PC-9 (cell line): Measurements from ENCODE around the gene LHX6. TPM values are rescaled to one million over a fixed set of nuclear protein-coding genes. Genes with fewer than 3 reads are reported as not detected.
A peak's percentile ranks its signal among the peaks of the same experiment; 100 is the strongest.

Source experiments
- BruUV-seq: library from RNA; stranded (reverse); fragments of 400-500 nt; replicated peaks from 2 replicates; lab custom pipeline; 2021; lab: Mats Ljungman, UMichigan
- CTCF ChIA-PET: fragments of 300-600 bp; sonication (Branson Sonifier 250); formaldehyde crosslinking; loops from one replicate; lab custom pipeline; 2022; ENCODE audit warnings: antibody characterized with exemption; lab: Charles Lee
- POLR2A ChIA-PET: fragments of 300-600 bp; sonication (Branson Sonifier 250); formaldehyde crosslinking; loops from one replicate; lab custom pipeline; 2022; ENCODE audit warnings: antibody characterized with exemption; ENCODE audit not compliant: unreplicated experiment; lab: Charles Lee
- DNase-seq, 2 experiments: peaks; one replicate each; pipeline versions ENCODE4 v3.0.0 to v3.0.0-alpha.2; 2015 to 2022; ENCODE audit warnings: mixed read lengths in 1 of 2
- H2AFZ ChIP-seq: fragments of 200-600 bp; sonication (generic); 2 replicates; pipeline ENCODE4 v1.8.1; 2017; ENCODE audit warnings: antibody characterized with exemption
- H3F3A ChIP-seq: fragments of 200-600 bp; sonication (generic); 2 replicates; pipeline ENCODE4 v1.8.1; 2017; ENCODE audit warnings: antibody characterized with exemption, mild to moderate bottlenecking, low read depth; ENCODE audit not compliant: insufficient read depth
- H3K27ac ChIP-seq: fragments of 200-600 bp; sonication (generic); 2 replicates; pipeline ENCODE4 v1.6.1; 2016; ENCODE audit warnings: mixed run types
- H3K27me3 ChIP-seq: fragments of 200-600 bp; sonication (generic); 2 replicates; pipeline ENCODE4 v1.6.1; 2016; ENCODE audit warnings: low read depth, mixed run types; ENCODE audit not compliant: insufficient read depth
- H3K36me3 ChIP-seq: fragments of 200-600 bp; sonication (generic); 2 replicates; pipeline ENCODE4 v1.6.1; 2016; ENCODE audit warnings: low read depth, mixed run types
- H3K4me1 ChIP-seq: fragments of 200-600 bp; sonication (generic); replicated peaks from 2 replicates; pipeline ENCODE4 v1.6.1; 2016; ENCODE audit warnings: mixed run types; ENCODE audit not compliant: insufficient read depth
- H3K4me2 ChIP-seq: fragments of 200-600 bp; sonication (generic); 2 replicates; pipeline ENCODE4 v1.6.1; 2017; ENCODE audit warnings: mixed run types
- H3K4me3 ChIP-seq: fragments of 200-600 bp; sonication (generic); 2 replicates; pipeline ENCODE4 v1.6.1; 2016; ENCODE audit warnings: mixed run types
- H3K79me2 ChIP-seq: fragments of 200-600 bp; sonication (generic); 2 replicates; pipeline ENCODE4 v1.6.1; 2017; ENCODE audit warnings: low read depth, mixed run types
- H3K9me2 ChIP-seq: fragments of 200-600 bp; sonication (generic); 2 replicates; pipeline ENCODE4 v1.8.1; 2017; ENCODE audit warnings: mild to moderate bottlenecking; ENCODE audit not compliant: insufficient read depth
- H3K9me3 ChIP-seq: fragments of 200-600 bp; sonication (generic); 2 replicates; pipeline ENCODE4 v1.8.1; 2016; ENCODE audit warnings: low read depth; ENCODE audit not compliant: insufficient read depth
- H4K20me1 ChIP-seq: fragments of 200-600 bp; sonication (generic); 2 replicates; pipeline ENCODE4 v1.8.1; 2017; ENCODE audit not compliant: insufficient read depth
- CTCF ChIP-seq: fragments of 200-600 bp; sonication (generic); conservative IDR thresholded peaks from 2 replicates; pipeline ENCODE4 v1.6.1; 2017; ENCODE audit warnings: mixed run types, antibody characterized with exemption, mild to moderate bottlenecking, moderate library complexity
- EZH2 ChIP-seq: fragments of 200-600 bp; sonication (generic); IDR thresholded peaks from 2 replicates; pipeline ENCODE4 v1.8.0; 2017; ENCODE audit warnings: antibody characterized with exemption, low read depth
- intact Hi-C: fragments of 100-400 bp; cut with micrococcal nuclease; formaldehyde crosslinking; loops from one replicate; pipeline ENCODE4 v1.10.0; 2022; ENCODE audit not compliant: unreplicated experiment
- total RNA-seq: library from RNA; stranded (reverse); gene quantifications from 2 replicates; pipeline ENCODE4 v1.2.3, GENCODE V29; 2021

Gene LHX6
- total RNA-seq, 1 experiment from 2014 or later = not detected

- Histone ChIP-seq H3K9me2 (no peaks in the 10 kb centered on the region), H3K4me1 (no peaks in the 10 kb centered on the region; the same call in 1 of the 2 replicates), H3K27ac (no peak overlapping the region), H2AFZ (no peak overlapping the region), H3K4me2 (no peak overlapping the region), H4K20me1 (peaks cover 23% of the 10 kb centered on the region), H3K27me3 (no peaks in the 10 kb centered on the region), H3K36me3 (peaks cover 58% of the 10 kb centered on the region), H3K79me2 (peaks cover 84% of the 10 kb centered on the region), H3K4me3 (no peak overlapping the region), H3F3A (peaks cover 4% of the 10 kb centered on the region; the same call in 1 of the 2 replicates), H3K9me3 (peaks cover 22% of the 10 kb centered on the region; the same call in 1 of the 2 replicates)
- ChIA-PET POLR2A (no interaction called here), CTCF (no interaction called here)
- intact Hi-C loops = no loop called here
- no TSS peak for BruUV-seq
- DNase-seq = no peak
- TF ChIP-seq EZH2 (no peak), CTCF (no peak)
Observed at GRCh38 chr9:122274055-122274454, 45.3 kb upstream of the LHX6 start.

GRCh38 chr9:122268041-122268814 is 39.5 kb upstream of the LHX6 start:
- Histone ChIP-seq H3K4me3 (no peak overlapping the region), H3K4me1 (peaks cover 15% of the 10 kb centered on the region), H2AFZ (no peak overlapping the region), H3K9me2 (no peaks in the 10 kb centered on the region), H3F3A (peaks cover 17% of the 10 kb centered on the region; the same call in 1 of the 2 replicates), H3K4me2 (no peak overlapping the region), H3K9me3 (no peaks in the 10 kb centered on the region), H3K79me2 (peaks cover 77% of the 10 kb centered on the region), H3K27me3 (no peaks in the 10 kb centered on the region), H4K20me1 (peaks cover 12% of the 10 kb centered on the region), H3K27ac (no peak overlapping the region), H3K36me3 (peaks cover 15% of the 10 kb centered on the region)
- intact Hi-C loops = no loop called here
- DNase-seq = no peak
- CTCF ChIA-PET = no interaction called here
- POLR2A ChIA-PET = no interaction called here
- BruUV-seq = no TSS peak
- no peak for TF ChIP-seq EZH2
- no peak for TF ChIP-seq CTCF

- Histone ChIP-seq H3K36me3 (0 out of 2 replicates have a peak, but pooled peaks cover 8% of the 10 kb centered on the region), H3K79me2 (peaks cover 60% of the 10 kb centered on the region), H3K4me3 (peak overlapping the region; percentile 73), H3F3A (peaks cover 13% of the 10 kb centered on the region; the same call in 1 of the 2 replicates), H2AFZ (peak overlapping the region; percentile 86), H3K9me3 (no peaks in the 10 kb centered on the region), H4K20me1 (peaks cover 8% of the 10 kb centered on the region; the same call in 1 of the 2 replicates), H3K27me3 (no peaks in the 10 kb centered on the region), H3K4me1 (peaks cover 18% of the 10 kb centered on the region), H3K27ac (peak overlapping the region; percentile 75), H3K4me2 (peak overlapping the region; percentile 95), H3K9me2 (no peaks in the 10 kb centered on the region)
- ChIA-PET CTCF (interaction anchor here (0.6 to 0.7 kb wide), 2 partner anchors 65 to 173 kb away, joined by 8 to 12 read pairs; no protein-coding TSS in a partner anchor), POLR2A (interaction anchor here (0.7 kb wide), 1 partner anchor 12 kb away, joined by 25 read pairs; no protein-coding TSS in a partner anchor)
- intact Hi-C loops = loop anchor here (2.0 kb wide), 1 partner anchor 107 kb away; the partner anchor contains the start of genes MORN5 and NDUFA8
- BruUV-seq = TSS peak; percentile 80
- DNase-seq = peak in 1 of 2 experiments; percentile 55
- TF ChIP-seq CTCF (0 out of 2 replicates have a peak, but pooled peaks have one; percentile 31), EZH2 (no peak)
Observed at GRCh38 chr9:122265149-122265915, 36.6 kb upstream of the LHX6 start.
